PFSK-1 (cell line): ENCODE data around the gene CARNS1.

Source experiments
- SIN3A ChIP-seq: IDR thresholded peaks from 2 replicates; pipeline ENCODE4 v1.6.1; 2012; ENCODE audit warnings: mild to moderate bottlenecking, low read length, moderate library complexity, borderline replicate concordance; ENCODE audit not compliant: insufficient read depth
- TAF1 ChIP-seq: IDR thresholded peaks from 2 replicates; pipeline ENCODE4 v1.6.1; 2012; ENCODE audit warnings: low read length, control low read depth, borderline replicate concordance; ENCODE audit not compliant: insufficient read depth

- TF ChIP-seq TAF1 (no peak), SIN3A (no peak)
Measured at GRCh38 chr11:67384851-67385366, 30.6 kb upstream of the CARNS1 start.
